ENCODE measurements around the gene TRIM45. TPM values are rescaled to one million over a fixed set of nuclear protein-coding genes. Genes with fewer than 3 reads are reported as not detected.

TRIM45 gene
- total and polyA plus RNA-seq, 2 donors (not counting 1 experiment from before 2014, with no cell fraction given): 4.0 to 8.4 TPM

DNA sequence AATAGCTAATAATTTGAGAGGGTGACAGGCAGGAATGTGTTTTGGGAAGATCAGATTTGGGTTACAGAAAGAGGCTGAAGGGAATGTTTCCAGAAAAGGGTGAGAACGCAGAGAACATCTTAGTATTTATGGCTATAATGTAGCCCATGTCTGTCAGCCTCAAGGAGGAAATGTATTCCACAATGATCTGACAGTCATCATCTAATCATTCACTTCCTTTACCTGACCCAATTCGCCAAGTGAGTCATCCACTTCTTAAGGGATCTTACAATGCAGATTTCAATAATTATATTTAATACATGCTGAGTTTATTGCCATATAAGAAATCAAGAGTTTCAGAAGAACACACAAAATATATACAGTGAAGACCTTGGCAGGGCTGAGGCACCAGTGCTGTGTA, 10.8 kb downstream of the TRIM45 start:
- TF ChIP-seq, protein P1, sequence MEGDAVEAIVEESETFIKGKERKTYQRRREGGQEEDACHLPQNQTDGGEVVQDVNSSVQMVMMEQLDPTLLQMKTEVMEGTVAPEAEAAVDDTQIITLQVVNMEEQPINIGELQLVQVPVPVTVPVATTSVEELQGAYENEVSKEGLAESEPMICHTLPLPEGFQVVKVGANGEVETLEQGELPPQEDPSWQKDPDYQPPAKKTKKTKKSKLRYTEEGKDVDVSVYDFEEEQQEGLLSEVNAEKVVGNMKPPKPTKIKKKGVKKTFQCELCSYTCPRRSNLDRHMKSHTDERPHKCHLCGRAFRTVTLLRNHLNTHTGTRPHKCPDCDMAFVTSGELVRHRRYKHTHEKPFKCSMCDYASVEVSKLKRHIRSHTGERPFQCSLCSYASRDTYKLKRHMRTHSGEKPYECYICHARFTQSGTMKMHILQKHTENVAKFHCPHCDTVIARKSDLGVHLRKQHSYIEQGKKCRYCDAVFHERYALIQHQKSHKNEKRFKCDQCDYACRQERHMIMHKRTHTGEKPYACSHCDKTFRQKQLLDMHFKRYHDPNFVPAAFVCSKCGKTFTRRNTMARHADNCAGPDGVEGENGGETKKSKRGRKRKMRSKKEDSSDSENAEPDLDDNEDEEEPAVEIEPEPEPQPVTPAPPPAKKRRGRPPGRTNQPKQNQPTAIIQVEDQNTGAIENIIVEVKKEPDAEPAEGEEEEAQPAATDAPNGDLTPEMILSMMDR (conservative IDR thresholded peaks at IDR 0.05 in 1 of 2, IDR thresholded peaks at IDR 0.05 in 1 of 2; ENCODE audit: low read depth in 1 of 2, low read length in 2 of 2): no peak
- TF ChIP-seq EZH2 (IDR thresholded peaks at IDR 0.05; ENCODE audit: low read length, missing control alignments): no peak
- H3K4me3 ChIP-seq (replicated peaks in 1 of 4; ENCODE audit: control extremely low read depth in 1 of 4, insufficient read depth in 1 of 4, low read depth in 3 of 4, low read length in 4 of 4): no peak overlapping the region
- no peaks in the 10 kb centered on the region for H3K4me1 ChIP-seq (ENCODE audit: control insufficient read depth, extremely low read depth, insufficient read depth, low read length)
- no peak overlapping the region for H3K4me2 ChIP-seq (ENCODE audit: extremely low read depth, insufficient read depth, low read length)
- no peak overlapping the region for H3K27ac ChIP-seq (ENCODE audit: insufficient read depth, low read length)
- peaks cover 3% of the 10 kb centered on the region for H3K36me3 ChIP-seq (ENCODE audit: control insufficient read depth, insufficient read depth, low read length)
- no peak overlapping the region for H2AFZ ChIP-seq (ENCODE audit: low read length)
- no peaks in the 10 kb centered on the region for H3K9me3 ChIP-seq (ENCODE audit: control insufficient read depth, insufficient read depth, low read depth, low read length)
- no peak overlapping the region for H3K9ac ChIP-seq (ENCODE audit: insufficient read depth, low read length)
- H3K79me2 ChIP-seq (ENCODE audit: control insufficient read depth, insufficient read depth, low read length): no peaks in the 10 kb centered on the region
- DNase-seq (ENCODE audit: low read depth in 2 of 2): peak in 1 of 2 donors; percentile 47
- H3K27me3 ChIP-seq (ENCODE audit: control insufficient read depth, insufficient read depth, low read length): no peaks in the 10 kb centered on the region
- no peaks in the 10 kb centered on the region for H4K20me1 ChIP-seq (ENCODE audit: control insufficient read depth, extremely low read depth, insufficient read depth, low read length)

DNA sequence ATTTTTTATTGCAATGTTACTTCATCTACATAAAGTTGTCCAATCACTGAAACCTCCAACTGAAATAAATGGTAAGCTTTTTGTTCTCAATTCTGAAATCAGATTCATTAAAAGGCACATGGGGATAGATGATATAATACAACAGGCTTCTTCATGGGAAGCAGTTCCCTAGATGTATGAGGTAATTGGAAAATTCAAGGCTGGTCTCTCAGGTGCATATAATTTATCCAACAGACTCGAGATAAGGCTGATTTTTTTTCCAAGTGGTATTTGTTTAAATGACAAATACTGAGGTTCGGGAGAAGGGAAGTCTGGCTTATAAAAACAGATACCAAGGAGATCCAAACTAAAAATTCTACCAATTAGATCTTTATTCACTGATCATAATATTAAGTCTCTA, 14.2 kb downstream of the TRIM45 start:
- Histone ChIP-seq H3K27ac (ENCODE audit: insufficient read depth, low read length) (no peak overlapping the region), H3K27me3 (ENCODE audit: control insufficient read depth, insufficient read depth, low read length) (no peaks in the 10 kb centered on the region), H3K4me2 (ENCODE audit: extremely low read depth, insufficient read depth, low read length) (no peak overlapping the region), H3K4me1 (ENCODE audit: control insufficient read depth, extremely low read depth, insufficient read depth, low read length) (no peaks in the 10 kb centered on the region), H3K9ac (ENCODE audit: insufficient read depth, low read length) (no peak overlapping the region), H3K79me2 (ENCODE audit: control insufficient read depth, insufficient read depth, low read length) (no peaks in the 10 kb centered on the region), H3K4me3 (replicated peaks in 1 of 4; ENCODE audit: control extremely low read depth in 1 of 4, insufficient read depth in 1 of 4, low read depth in 3 of 4, low read length in 4 of 4) (no peak overlapping the region), H4K20me1 (ENCODE audit: control insufficient read depth, extremely low read depth, insufficient read depth, low read length) (no peaks in the 10 kb centered on the region), H3K36me3 (ENCODE audit: control insufficient read depth, insufficient read depth, low read length) (peaks cover 3% of the 10 kb centered on the region), H3K9me3 (ENCODE audit: control insufficient read depth, insufficient read depth, low read depth, low read length) (no peaks in the 10 kb centered on the region), H2AFZ (ENCODE audit: low read length) (no peak overlapping the region)
- TF ChIP-seq EZH2 (IDR thresholded peaks at IDR 0.05; ENCODE audit: low read length, missing control alignments): no peak
- TF ChIP-seq, protein P1 (conservative IDR thresholded peaks at IDR 0.05 in 1 of 2, IDR thresholded peaks at IDR 0.05 in 1 of 2; ENCODE audit: low read depth in 1 of 2, low read length in 2 of 2): no peak
- DNase-seq (ENCODE audit: low read depth in 2 of 2): no peak

DNA sequence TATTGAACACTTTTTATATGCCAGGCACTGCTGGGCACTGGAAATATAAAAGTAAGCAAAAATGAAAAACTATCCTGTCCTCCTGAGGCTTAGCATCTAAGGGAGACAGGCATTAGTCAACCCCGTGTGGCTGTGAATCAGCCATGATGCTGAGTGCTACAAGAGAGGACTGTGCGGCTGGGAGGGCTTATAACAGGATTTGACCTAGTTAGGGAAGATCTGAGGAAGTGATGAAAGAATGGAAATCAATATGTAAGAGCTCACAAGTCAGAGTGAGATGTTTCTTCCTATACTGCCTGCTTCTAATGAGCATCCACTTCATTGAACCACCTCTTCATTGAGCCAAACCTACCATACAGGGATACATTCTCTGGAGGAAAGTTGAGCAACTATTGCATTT, 15.1 kb downstream of the TRIM45 start:
- Histone ChIP-seq H3K9ac (ENCODE audit: insufficient read depth, low read length) (no peak overlapping the region), H3K27ac (ENCODE audit: insufficient read depth, low read length) (no peak overlapping the region), H4K20me1 (ENCODE audit: control insufficient read depth, extremely low read depth, insufficient read depth, low read length) (no peaks in the 10 kb centered on the region), H3K9me3 (ENCODE audit: control insufficient read depth, insufficient read depth, low read depth, low read length) (no peaks in the 10 kb centered on the region), H2AFZ (ENCODE audit: low read length) (no peak overlapping the region), H3K4me3 (replicated peaks in 1 of 4; ENCODE audit: control extremely low read depth in 1 of 4, insufficient read depth in 1 of 4, low read depth in 3 of 4, low read length in 4 of 4) (no peak overlapping the region), H3K79me2 (ENCODE audit: control insufficient read depth, insufficient read depth, low read length) (no peaks in the 10 kb centered on the region), H3K4me1 (ENCODE audit: control insufficient read depth, extremely low read depth, insufficient read depth, low read length) (no peaks in the 10 kb centered on the region), H3K36me3 (ENCODE audit: control insufficient read depth, insufficient read depth, low read length) (peaks cover 3% of the 10 kb centered on the region), H3K27me3 (ENCODE audit: control insufficient read depth, insufficient read depth, low read length) (no peaks in the 10 kb centered on the region), H3K4me2 (ENCODE audit: extremely low read depth, insufficient read depth, low read length) (no peak overlapping the region)
- TF ChIP-seq, protein P1 (conservative IDR thresholded peaks at IDR 0.05 in 1 of 2, IDR thresholded peaks at IDR 0.05 in 1 of 2; ENCODE audit: low read depth in 1 of 2, low read length in 2 of 2): no peak
- no peak for TF ChIP-seq EZH2 (IDR thresholded peaks at IDR 0.05; ENCODE audit: low read length, missing control alignments)
- no peak for DNase-seq (ENCODE audit: low read depth in 2 of 2)
